NOMO-1 (cell line): ENCODE results near the gene PIK3C2G.
A peak's percentile ranks its signal among the peaks of the same experiment; 100 is the strongest.

Experiments
- DNase-seq, 2 experiments: peaks; one replicate each; lab custom pipeline; 2025; ENCODE audit not compliant: unreplicated experiment in 2 of 2; lab: John Stamatoyannopoulos, UW

Gene PIK3C2G

GRCh38 chr12:18270958-18271460, 9.7 kb downstream of the PIK3C2G start:
- no peak for DNase-seq

GRCh38 chr12:18275981-18276380, 14.7 kb downstream of the PIK3C2G start:
- DNase-seq = no peak

- DNase-seq = no peak
Observed at GRCh38 chr12:18277196-18277595, 15.9 kb downstream of the PIK3C2G start.

- no peak for DNase-seq
Observed at GRCh38 chr12:18280728-18281127, 19.4 kb downstream of the PIK3C2G start.

DNA sequence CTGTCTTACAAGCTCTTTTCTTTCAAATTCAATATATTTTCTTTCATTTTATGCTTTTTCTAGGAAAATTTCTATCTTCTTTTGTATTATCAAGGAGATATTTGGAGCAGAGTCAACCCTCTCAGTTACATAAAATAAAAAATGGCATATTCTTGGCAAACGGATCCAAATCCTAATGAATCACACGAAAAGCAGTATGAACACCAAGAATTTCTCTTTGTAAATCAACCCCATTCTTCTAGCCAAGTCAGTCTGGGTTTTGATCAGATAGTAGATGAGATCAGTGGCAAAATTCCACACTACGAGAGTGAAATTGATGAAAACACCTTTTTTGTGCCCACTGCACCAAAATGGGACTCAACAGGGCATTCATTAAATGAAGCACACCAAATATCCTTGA, 20.6 kb downstream of the PIK3C2G start:
- no peak for DNase-seq

- DNase-seq = no peak
Observed at GRCh38 chr12:18283831-18284230, 22.5 kb downstream of the PIK3C2G start.

- DNase-seq = no peak
Observed at GRCh38 chr12:18284386-18284785, 23.1 kb downstream of the PIK3C2G start.

DNA sequence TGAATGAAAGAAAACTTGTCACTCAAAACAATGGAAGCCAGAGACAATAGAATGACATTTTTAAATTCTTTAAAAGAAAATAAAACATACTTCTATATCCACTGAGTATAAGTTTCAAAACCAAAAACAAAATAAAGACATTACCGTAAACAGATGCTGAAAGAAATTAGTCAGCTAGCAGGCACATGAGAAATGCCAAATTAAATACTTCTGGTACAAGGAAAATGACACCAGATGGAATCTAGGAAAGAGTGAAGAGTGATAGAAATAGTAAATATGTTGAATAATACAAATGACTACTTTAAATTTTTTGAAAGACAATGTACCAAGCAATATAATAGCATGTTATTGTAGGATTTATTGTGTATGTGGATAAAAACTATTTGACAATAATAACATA, 23.8 kb downstream of the PIK3C2G start:
- no peak for DNase-seq

- no peak for DNase-seq
Observed at GRCh38 chr12:18290386-18290785, 29.1 kb downstream of the PIK3C2G start.

GRCh38 chr12:18294889-18295288, 33.6 kb downstream of the PIK3C2G start:
- no peak for DNase-seq

DNA sequence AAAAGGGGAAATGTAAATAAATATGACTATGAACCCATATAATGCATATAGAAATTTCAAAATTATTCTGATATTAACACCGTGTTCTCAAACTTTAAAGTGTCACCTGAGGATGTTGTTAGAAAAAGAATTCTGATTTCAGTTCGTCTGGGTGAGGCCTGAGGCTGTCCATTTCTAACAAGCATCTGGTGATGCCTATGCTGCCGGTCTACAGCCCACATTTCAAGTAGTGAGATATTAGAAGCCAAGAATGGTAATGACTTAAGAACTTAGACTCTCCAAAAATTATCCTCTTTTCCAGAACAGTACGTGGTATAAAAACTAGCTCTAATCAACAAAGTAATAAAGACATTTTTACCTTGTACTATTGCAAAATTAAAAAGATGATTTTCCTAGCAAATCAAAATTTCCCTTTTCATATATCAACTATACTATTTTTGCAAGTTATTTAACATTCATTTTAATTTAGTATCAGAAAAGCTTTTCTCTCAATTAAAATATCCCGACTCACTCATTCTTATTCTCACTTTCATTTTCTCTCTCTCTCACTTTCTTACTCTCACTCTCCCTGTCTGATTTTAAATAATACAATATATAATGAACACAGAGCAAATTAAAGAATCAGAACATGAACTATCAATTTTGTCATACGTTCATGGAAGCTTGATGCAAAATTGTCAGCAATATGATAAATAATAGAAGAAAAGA, 35.0 kb downstream of the PIK3C2G start:
- no peak for DNase-seq

DNA sequence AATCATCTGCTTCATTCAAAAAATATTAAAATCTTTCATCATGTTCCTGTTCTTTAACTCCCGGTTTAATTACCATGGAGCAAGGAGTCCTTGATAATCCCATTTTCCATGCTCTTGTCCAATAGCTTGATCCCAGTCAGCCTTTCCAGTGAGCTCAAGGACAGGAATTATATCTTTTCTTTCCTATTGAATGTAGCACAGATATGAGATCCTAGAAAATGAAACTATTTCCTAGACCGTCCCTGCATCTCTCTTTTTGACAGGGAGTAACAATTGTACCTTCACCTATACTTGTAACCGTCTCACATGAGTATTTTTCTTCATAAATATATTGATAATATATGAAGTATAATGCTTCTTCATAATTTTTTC, 35.6 kb downstream of the PIK3C2G start:
- DNase-seq = no peak

- DNase-seq = no peak
Observed at GRCh38 chr12:18297902-18298301, 36.6 kb downstream of the PIK3C2G start.

DNA sequence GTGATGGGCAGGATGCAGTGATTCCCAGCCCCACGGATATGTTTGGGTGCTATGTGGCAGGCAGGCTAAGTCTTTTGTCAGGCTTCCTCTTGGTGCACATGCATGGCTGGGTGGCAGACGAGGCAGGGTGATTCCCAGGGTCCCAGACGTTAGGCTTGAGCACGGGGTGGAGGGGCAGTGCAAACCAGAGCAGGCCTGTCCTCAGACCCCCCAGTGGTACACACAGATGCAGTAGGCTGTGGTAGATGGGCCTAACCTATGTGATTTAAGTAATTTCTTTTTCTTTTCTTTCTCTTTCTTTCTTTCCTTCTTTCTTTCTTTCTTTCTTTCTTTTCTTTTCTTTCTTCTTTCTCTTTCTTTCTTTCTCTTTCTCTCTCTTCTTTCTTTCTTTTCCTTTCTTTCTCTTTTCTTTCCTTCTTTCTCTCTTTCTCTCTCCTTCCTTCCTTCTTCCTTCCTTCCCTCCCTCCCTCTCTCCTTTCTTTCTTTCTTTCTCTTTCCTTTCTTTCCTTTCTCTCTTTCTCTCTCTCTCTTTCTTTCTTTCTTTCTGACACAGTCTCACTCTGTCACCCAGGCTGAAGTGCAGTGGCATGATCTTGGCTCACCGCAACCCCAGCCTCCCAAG, 41.6 kb downstream of the PIK3C2G start:
- DNase-seq = no peak

DNA sequence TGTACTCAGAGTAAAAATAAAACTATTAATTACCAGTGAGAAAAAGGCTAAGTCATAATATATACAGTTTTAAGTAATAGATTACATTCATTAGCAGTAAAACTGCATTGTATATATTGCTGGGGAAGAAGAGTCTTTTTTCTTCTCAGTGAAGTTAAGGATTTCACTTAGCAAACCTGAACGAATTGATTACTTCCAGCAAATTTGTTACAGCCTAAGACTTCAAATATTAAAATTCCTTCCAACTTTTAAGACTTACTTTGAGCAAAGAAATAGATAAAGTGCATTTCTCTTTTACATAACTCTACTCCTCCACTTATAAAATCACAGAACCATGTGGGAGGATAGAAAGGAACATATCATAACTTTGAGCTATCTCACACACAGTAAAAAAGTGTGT, 43.3 kb downstream of the PIK3C2G start:
- no peak for DNase-seq

- no peak for DNase-seq
Observed at GRCh38 chr12:18306311-18306710, 45.0 kb downstream of the PIK3C2G start.

DNA sequence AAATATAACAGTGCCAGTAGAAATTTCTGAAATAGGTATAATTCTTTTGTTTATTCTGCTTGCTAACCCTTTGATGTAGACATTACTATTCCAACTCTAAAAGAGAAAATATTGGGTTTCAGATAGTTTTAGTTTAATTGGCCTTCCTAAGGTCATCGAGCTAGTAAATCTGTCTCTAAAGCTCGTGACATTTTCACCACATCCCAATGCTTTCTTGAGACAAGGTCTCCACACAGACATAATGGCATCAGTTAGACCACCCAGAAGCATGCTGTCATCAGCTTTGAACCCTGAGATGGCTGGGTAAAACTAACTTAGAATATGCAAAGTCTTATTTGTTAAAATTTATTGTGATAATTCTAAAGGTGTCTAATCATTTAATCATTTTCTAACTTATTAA, 52.0 kb downstream of the PIK3C2G start:
- no peak for DNase-seq

GRCh38 chr12:18320036-18320617, 58.8 kb downstream of the PIK3C2G start:
- DNase-seq = peak; percentile 4 to 14

DNA sequence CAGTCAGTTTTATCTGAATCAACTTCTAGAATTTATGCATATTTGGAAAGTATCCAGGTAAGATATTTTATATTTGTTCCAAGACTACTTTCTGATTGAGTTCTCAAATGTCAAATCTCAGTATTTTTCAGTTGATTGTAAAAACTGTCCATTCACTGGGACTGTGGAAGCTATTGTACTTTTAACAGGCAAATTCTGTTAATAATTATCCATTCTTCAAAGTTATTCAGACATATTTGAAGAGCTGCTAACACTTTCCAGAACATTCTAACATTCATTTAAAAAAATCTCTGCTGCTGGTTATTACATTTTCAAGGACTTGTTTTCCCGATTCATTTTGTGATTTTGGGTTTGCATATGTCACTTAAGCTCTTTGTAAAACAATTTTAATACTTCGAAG, 59.7 kb downstream of the PIK3C2G start:
- no peak for DNase-seq

GRCh38 chr12:18323159-18323558, 61.8 kb downstream of the PIK3C2G start:
- DNase-seq = no peak

GRCh38 chr12:18327036-18327435, 65.7 kb downstream of the PIK3C2G start:
- no peak for DNase-seq

DNA sequence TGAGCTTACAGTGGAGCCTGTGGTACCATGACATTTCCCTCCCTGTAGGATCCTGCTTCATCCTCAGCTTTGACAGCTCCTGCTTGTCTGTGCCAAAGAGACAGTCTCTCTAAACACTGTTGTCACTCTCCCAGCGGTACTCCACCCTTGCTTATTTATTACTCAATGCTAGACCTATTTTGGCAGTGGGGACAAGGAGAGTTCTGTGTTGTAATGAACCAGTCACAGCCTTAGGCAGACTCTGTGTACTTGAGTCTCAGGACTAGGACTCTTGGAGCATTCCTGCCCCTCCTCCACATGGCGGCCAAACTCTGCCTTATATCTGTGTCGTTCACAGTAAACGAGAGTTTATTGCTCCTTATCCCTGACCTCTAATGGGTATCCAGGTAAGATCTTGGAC, 70.9 kb downstream of the PIK3C2G start:
- no peak for DNase-seq
